ENCODE measurements around the gene PLEKHA8. TPM values are rescaled to one million over a fixed set of nuclear protein-coding genes. Genes with fewer than 3 reads are reported as not detected.
"Not testable (repeated sequence)": the region's sequence is repeated elsewhere in the genome, so short reads cannot be mapped to it uniquely, and the experiment has no call there.

Gene PLEKHA8
- total RNA-seq, 1 experiment from 2014 or later, result 23.0 TPM

GRCh38 chr7:30061786-30062185 lies 33.6 kb downstream of the PLEKHA8 start:
- intact Hi-C loops (cut with micrococcal nuclease; ENCODE audit: unreplicated experiment), result loop anchor here (1.0 to 10.0 kb wide), 9 partner anchors 49 to 1135 kb away; partner anchors contain the start of gene ZNRF2

GRCh38 chr7:30062587-30062986 lies 34.4 kb downstream of the PLEKHA8 start:
- no peaks in the 10 kb centered on the region for H3K9me3 ChIP-seq (ENCODE audit: insufficient read depth, low read depth)
- peak in 1 of 2 experiments; percentile 53 for DNase-seq
- peaks cover 4% of the 10 kb centered on the region for H3K4me1 ChIP-seq (replicated peaks; ENCODE audit: insufficient read depth)
- H3K27me3 ChIP-seq (ENCODE audit: insufficient read depth, low read depth), result no peaks in the 10 kb centered on the region
- intact Hi-C loops (cut with micrococcal nuclease; ENCODE audit: unreplicated experiment), result loop anchor here (2.0 to 10.0 kb wide), 8 partner anchors 50 to 1136 kb away; partner anchors contain the start of gene ZNRF2
- H2AFZ ChIP-seq, result no peak overlapping the region
- H3K4me2 ChIP-seq, result no peak overlapping the region
- no peaks in the 10 kb centered on the region for H3K9me2 ChIP-seq (ENCODE audit: insufficient read depth)
- POLR2A ChIA-PET (ENCODE audit: unreplicated experiment), result no interaction called here
- TF ChIP-seq CTCF (conservative IDR thresholded peaks at IDR 0.05), result peak; percentile 89
- no peak for TF ChIP-seq EZH2 (IDR thresholded peaks at IDR 0.05; ENCODE audit: low read depth)
- CTCF ChIA-PET, result interaction anchor here (0.8 to 1.6 kb wide), 4 partner anchors 35 to 313 kb away, joined by 3 to 5 read pairs (median 4); no protein-coding TSS in a partner anchor
- no peaks in the 10 kb centered on the region for H4K20me1 ChIP-seq (ENCODE audit: insufficient read depth)
- H3K27ac ChIP-seq, result no peak overlapping the region
- H3K4me3 ChIP-seq, result no peak overlapping the region
- no peaks in the 10 kb centered on the region for H3K79me2 ChIP-seq (ENCODE audit: low read depth)
- peaks cover 8% of the 10 kb centered on the region for H3F3A ChIP-seq (ENCODE audit: insufficient read depth, low read depth)
- H3K36me3 ChIP-seq (ENCODE audit: low read depth), result peaks cover 8% of the 10 kb centered on the region; the same call in 1 of the 2 replicates
- BruUV-seq (replicated peaks), result no TSS peak

More at GRCh38 chr7:30061786-30062185, 33.6 kb downstream of the PLEKHA8 start:
- not testable (repeated sequence) for H3K27me3 ChIP-seq (ENCODE audit: insufficient read depth, low read depth); H4K20me1 ChIP-seq (ENCODE audit: insufficient read depth); H3K9me2 ChIP-seq (ENCODE audit: insufficient read depth); BruUV-seq (replicated peaks); H3K4me2 ChIP-seq; H3K79me2 ChIP-seq (ENCODE audit: low read depth); H3K9me3 ChIP-seq (ENCODE audit: insufficient read depth, low read depth); H3K27ac ChIP-seq; H2AFZ ChIP-seq; H3F3A ChIP-seq (ENCODE audit: insufficient read depth, low read depth); H3K36me3 ChIP-seq (ENCODE audit: low read depth); H3K4me1 ChIP-seq (replicated peaks; ENCODE audit: insufficient read depth); H3K4me3 ChIP-seq
- TF ChIP-seq CTCF (conservative IDR thresholded peaks at IDR 0.05), result peak; percentile 64
- ChIA-PET POLR2A (ENCODE audit: unreplicated experiment) (interaction anchor here (0.6 to 0.7 kb wide), 3 partner anchors 33 to 110 kb away, joined by 3 to 13 read pairs (median 7); no protein-coding TSS in a partner anchor), CTCF (interaction anchor here (0.7 to 1.6 kb wide), 12 partner anchors 34 to 1140 kb away, joined by 3 to 13 read pairs (median 4); no protein-coding TSS in a partner anchor)
- peak in 1 of 2 experiments; percentile 42 for DNase-seq

- no peak for DNase-seq
- Histone ChIP-seq H3K9me2 (ENCODE audit: insufficient read depth) (no peaks in the 10 kb centered on the region), H3K79me2 (ENCODE audit: low read depth) (no peaks in the 10 kb centered on the region)
Measured at GRCh38 chr7:30065746-30066145, 37.5 kb downstream of the PLEKHA8 start.

More at GRCh38 chr7:30065746-30066145, 37.5 kb downstream of the PLEKHA8 start:
- Histone ChIP-seq H3K36me3 (ENCODE audit: low read depth) (no peaks in the 10 kb centered on the region), H3K9me3 (ENCODE audit: insufficient read depth, low read depth) (no peaks in the 10 kb centered on the region), H3K4me1 (replicated peaks; ENCODE audit: insufficient read depth) (peaks cover 17% of the 10 kb centered on the region), H3K4me2 (no peak overlapping the region), H3K4me3 (no peak overlapping the region), H4K20me1 (ENCODE audit: insufficient read depth) (no peaks in the 10 kb centered on the region), H3K27me3 (ENCODE audit: insufficient read depth, low read depth) (no peaks in the 10 kb centered on the region), H3K27ac (no peak overlapping the region), H3F3A (ENCODE audit: insufficient read depth, low read depth) (peaks cover 12% of the 10 kb centered on the region; the same call in 1 of the 2 replicates), H2AFZ (no peak overlapping the region)
- CTCF ChIA-PET, result interaction anchor here (0.6 kb wide), 1 partner anchor 348 kb away, joined by 11 read pairs; no protein-coding TSS in a partner anchor
- BruUV-seq (replicated peaks), result no TSS peak
- POLR2A ChIA-PET (ENCODE audit: unreplicated experiment), result interaction anchor here (0.6 kb wide), 1 partner anchor 635 kb away, joined by 3 read pairs; no protein-coding TSS in a partner anchor
- no peak for TF ChIP-seq CTCF (conservative IDR thresholded peaks at IDR 0.05)
- TF ChIP-seq EZH2 (IDR thresholded peaks at IDR 0.05; ENCODE audit: low read depth), result no peak
- intact Hi-C loops (cut with micrococcal nuclease; ENCODE audit: unreplicated experiment), result loop anchor here (10.0 kb wide), 1 partner anchor 219 kb away; the partner anchor contains the start of gene ZNRF2

Data from PC-9 (cell line).